Right lobe of liver (tissue), 6 donors: ENCODE measurements around the gene HLF. TPM values are rescaled to one million over a fixed set of nuclear protein-coding genes. Genes with fewer than 3 reads are reported as not detected.
"Not testable (repeated sequence)": the region's sequence is repeated elsewhere in the genome, so short reads cannot be mapped to it uniquely, and the experiment has no call there.

Source experiments
- ATAC-seq, 4 donors: fragments of 200-7000 bp; cut with Tn5 transposase; one replicate each; pipeline ENCODE4 v1.9.1; 2020; ENCODE audit warnings: mild to moderate bottlenecking in 4 of 4, moderate library complexity in 4 of 4
- DNase-seq, 3 donors: peaks; one replicate each; pipeline ENCODE4 v3.0.0-alpha.2; 2020
- H3K27ac ChIP-seq, 3 donors: fragments of 200-600 bp; one replicate each; pipeline ENCODE4 v1.8.0; 2022
- H3K27me3 ChIP-seq, 2 donors: fragments of 200-600 bp; one replicate each; pipeline ENCODE4 v1.8.0; 2022
- H3K36me3 ChIP-seq, 4 donors: fragments of 200-600 bp; sonication (generic) in 1 of 4; one replicate each; pipeline versions ENCODE4 v1.5.1 to v1.8.0; 2017 to 2022; ENCODE audit warnings: control low read depth in 1 of 4
- H3K4me1 ChIP-seq, 4 donors: fragments of 200-600 bp; sonication (generic) in 1 of 4; one replicate each; pipeline versions ENCODE4 v1.5.1 to v1.8.0; 2017 to 2022; ENCODE audit warnings: control low read depth in 1 of 4
- H3K4me3 ChIP-seq, 3 donors: fragments of 200-600 bp; one replicate each; pipeline ENCODE4 v1.8.0; 2022
- H3K9me3 ChIP-seq, 4 donors: fragments of 200-600 bp; sonication (generic) in 1 of 4; one replicate each; pipeline versions ENCODE4 v1.5.1 to v1.8.0; 2017 to 2022; ENCODE audit warnings: control low read depth in 1 of 4
- CTCF ChIP-seq, 4 donors: fragments of 200-600 bp in 3 of 4; fragments of 450-650 bp in 1 of 4; IDR thresholded peaks; one replicate each; pipeline versions ENCODE4 v1.5.1 to v1.8.0; 2016 to 2022; ENCODE audit warnings: antibody characterized with exemption in 4 of 4, mild to moderate bottlenecking in 2 of 4
- POLR2A ChIP-seq: fragments of 450-650 bp; IDR thresholded peaks from one replicate; pipeline ENCODE4 v1.6.1; 2017; ENCODE audit warnings: antibody characterized with exemption, mild to moderate bottlenecking
- WGBS: methylation state at CpG from one replicate; pipeline ENCODE4 v1.1.6; 2018; ENCODE audit warnings: low coverage, low lambda C conversion rate; ENCODE audit not compliant: insufficient coverage; ENCODE audit errors: missing lambda C conversion rate; 5-methylcytosine and 5-hydroxymethylcytosine counted together
- intact Hi-C, 2 donors: fragments of 100-400 bp; cut with DNase I; formaldehyde crosslinking; loops; one replicate each; pipeline versions ENCODE4 v1.11.2 to v1.14.1; 2022
- total RNA-seq, 6 experiments: library from RNA; depleted of rRNA in 2 of 6; stranded (reverse); fragments of >200 nt in 2 of 6; fragmentation: NEBNext Ultra II Directional in 3 of 6; extraction: Animal tissue kit (Norgen Biotek cat#: 25700) in 3 of 6; gene quantifications; one replicate each; pipeline versions ENCODE4 v1.1.0 to v1.2.4, GENCODE V29; 2016 to 2023
- donor health status: DM: no; HTN: yes; CAD: no.
- donor health status: DM: no; HTN: no; CAD: no.
- donor health status: DM: no; HTN: no; CAD: no.
- donor health status: DM: no; HTN: yes; CAD: no.
- donor health status: DM: no; HTN: yes; CAD: no.

HLF gene
- total RNA-seq, 6 experiments from 2014 or later = 16.4 to 96.9 (median 42.6) TPM

DNA sequence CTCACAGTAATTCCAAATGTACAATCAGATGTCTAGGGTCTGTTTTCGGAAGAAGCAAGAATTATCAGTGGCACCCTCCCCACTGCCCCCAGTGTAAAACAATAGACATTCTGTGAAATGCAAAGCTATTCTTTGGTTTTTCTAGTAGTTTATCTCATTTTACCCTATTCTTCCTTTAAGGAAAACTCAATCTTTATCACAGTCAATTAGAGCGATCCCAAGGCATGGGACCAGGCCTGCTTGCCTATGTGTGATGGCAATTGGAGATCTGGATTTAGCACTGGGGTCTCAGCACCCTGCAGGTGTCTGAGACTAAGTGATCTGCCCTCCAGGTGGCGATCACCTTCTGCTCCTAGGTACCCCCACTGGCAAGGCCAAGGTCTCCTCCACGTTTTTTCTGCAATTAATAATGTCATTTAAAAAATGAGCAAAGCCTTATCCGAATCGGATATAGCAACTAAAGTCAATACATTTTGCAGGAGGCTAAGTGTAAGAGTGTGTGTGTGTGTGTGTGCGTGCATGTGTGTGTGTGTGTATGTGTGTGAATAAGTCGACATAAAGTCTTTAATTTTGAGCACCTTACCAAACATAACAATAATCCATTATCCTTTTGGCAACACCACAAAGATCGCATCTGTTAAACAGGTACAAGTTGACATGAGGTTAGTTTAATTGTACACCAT lies 59.7 kb downstream of the HLF start:
- DNase-seq (no peak), ATAC-seq (no peak)
- Histone ChIP-seq H3K27me3 (no peaks in the 10 kb centered on the region), H3K27ac (no peak overlapping the region), H3K9me3 (no peaks in the 10 kb centered on the region), H3K4me1 (no peaks in the 10 kb centered on the region), H3K36me3 (peaks cover 0 to 37% (median 16%) of the 10 kb centered on the region in 4 donors), H3K4me3 (no peak overlapping the region)
- intact Hi-C loops = no loop called here
- TF ChIP-seq POLR2A = no peak
- no peak for TF ChIP-seq CTCF (IDR thresholded peaks at IDR 0.05)
- WGBS = 89% methylated on average over 9 of the region's 9 CpGs

GRCh38 chr17:55325406-55325805 lies 60.6 kb downstream of the HLF start:
- no peak for TF ChIP-seq CTCF (IDR thresholded peaks at IDR 0.05)
- TF ChIP-seq POLR2A = no peak
- Histone ChIP-seq H3K27ac (no peak overlapping the region), H3K4me1 (peaks cover 0 to 6% (median 0%) of the 10 kb centered on the region in 4 donors), H3K27me3 (no peaks in the 10 kb centered on the region), H3K9me3 (no peaks in the 10 kb centered on the region), H3K36me3 (peaks cover 0 to 28% (median 12%) of the 10 kb centered on the region in 4 donors), H3K4me3 (no peak overlapping the region)
- ATAC-seq (no peak), DNase-seq (no peak)
- 57% methylated on average over 2 of the region's 2 CpGs for WGBS
- intact Hi-C loops = no loop called here

- peaks cover 0 to 21% (median 8%) of the 10 kb centered on the region in 4 donors for H3K36me3 ChIP-seq
- H3K27ac ChIP-seq = no peak overlapping the region
- intact Hi-C loops = no loop called here
- no peak for TF ChIP-seq POLR2A
- TF ChIP-seq CTCF (IDR thresholded peaks at IDR 0.05) = no peak
- WGBS = 87% methylated on average over 7 of the region's 7 CpGs
- ATAC-seq (no peak), DNase-seq (no peak)
- no peak overlapping the region for H3K4me3 ChIP-seq
- peaks cover 0 to 6% (median 0%) of the 10 kb centered on the region in 4 donors for H3K4me1 ChIP-seq
- no peaks in the 10 kb centered on the region for H3K9me3 ChIP-seq
- no peaks in the 10 kb centered on the region for H3K27me3 ChIP-seq
These were observed 61.3 kb downstream of the HLF start for GRCh38 chr17:55326030-55326429.

DNA sequence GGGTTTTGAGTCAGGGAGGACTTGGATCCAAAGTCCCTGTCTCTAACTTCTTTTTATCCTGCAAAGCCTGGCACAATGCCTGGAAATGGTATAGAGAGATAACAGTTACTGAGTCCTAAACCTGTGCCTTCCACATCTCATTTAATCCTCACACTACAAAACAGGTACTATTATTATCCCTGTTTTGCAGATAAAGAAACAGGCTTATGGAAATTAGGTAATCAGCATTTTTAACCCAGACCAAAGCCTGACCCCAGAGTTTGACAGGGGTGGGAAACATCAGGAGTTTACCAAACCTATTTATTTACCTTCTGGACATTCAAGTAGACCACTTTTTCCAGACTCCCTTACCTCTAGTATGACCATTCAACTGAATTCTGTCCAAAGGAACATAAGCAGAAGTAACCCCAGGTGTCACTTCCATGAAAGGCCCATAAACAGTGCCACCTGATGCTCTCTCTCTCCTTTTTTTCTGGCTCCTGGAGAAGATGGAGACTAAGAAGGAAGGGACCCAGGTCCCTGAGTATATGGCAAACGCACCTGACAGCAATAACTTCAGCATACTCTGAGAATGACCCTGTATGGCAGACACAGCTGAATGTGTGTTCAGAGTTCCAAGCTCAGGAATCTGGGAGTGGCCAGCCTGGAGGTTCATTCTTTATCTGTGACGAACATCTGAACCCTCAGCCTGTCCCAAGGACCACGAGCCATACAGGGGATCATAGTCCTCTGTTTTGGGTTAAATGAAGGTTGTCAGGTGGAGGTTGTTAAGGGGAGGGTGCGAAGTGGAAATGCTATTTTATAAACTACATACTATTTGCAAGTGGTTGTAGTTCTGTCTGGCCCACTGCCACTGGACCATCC lies 62.7 kb downstream of the HLF start:
- no peak overlapping the region for H3K27ac ChIP-seq

DNA sequence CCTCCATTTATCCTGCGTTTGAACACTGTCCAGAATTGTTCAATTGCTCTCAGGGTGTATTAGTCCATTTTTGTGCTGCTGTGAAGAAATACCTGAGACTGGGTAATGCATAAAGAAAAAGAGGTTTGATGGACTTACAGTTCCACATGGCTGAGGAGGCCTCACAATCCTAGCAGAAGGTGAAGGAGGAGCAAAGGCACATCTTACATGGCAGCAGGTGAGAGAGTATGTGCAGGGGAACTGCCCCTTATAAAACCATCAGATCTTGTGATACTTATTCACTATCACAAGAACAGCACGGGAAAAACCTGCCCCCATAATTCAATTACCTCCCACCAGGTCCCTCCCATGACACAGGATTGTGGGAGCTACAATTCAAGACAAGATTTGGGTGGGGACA lies 63.8 kb downstream of the HLF start:
- ATAC-seq, H3K9me3 ChIP-seq, H3K36me3 ChIP-seq, H3K4me1 ChIP-seq, H3K27me3 ChIP-seq, H3K27ac ChIP-seq, DNase-seq, H3K4me3 ChIP-seq, intact Hi-C loops: not testable (repeated sequence)
- WGBS = 71% methylated on average over 2 of the region's 2 CpGs

More for the DNA sequence above, 62.7 kb downstream of the HLF start:
- no peak for TF ChIP-seq CTCF (IDR thresholded peaks at IDR 0.05)
- TF ChIP-seq POLR2A = no peak
- Histone ChIP-seq H3K27me3 (no peaks in the 10 kb centered on the region), H3K4me3 (no peak overlapping the region), H3K9me3 (no peaks in the 10 kb centered on the region), H3K4me1 (peaks cover 0 to 6% (median 0%) of the 10 kb centered on the region in 4 donors), H3K36me3 (peaks cover 0 to 11% (median 5%) of the 10 kb centered on the region in 4 donors)
- intact Hi-C loops = no loop called here
- 56% methylated on average over 2 of the region's 4 CpGs for WGBS
- DNase-seq = no peak
- peak in 2 of 4 donors; percentile 33 to 37 for ATAC-seq
